A375 (cell line): Measurements from ENCODE around the gene SLC33A1. TPM values are rescaled to one million over a fixed set of nuclear protein-coding genes. Genes with fewer than 3 reads are reported as not detected.

Source experiments
- total RNA-seq: library from RNA; depleted of rRNA; stranded (reverse); fragments of >200 nt; shearing (Covaris generic); gene quantifications from 2 replicates; pipeline ENCODE4 v1.2.3, GENCODE V29; 2014; rRNA removed

The SLC33A1 gene
- 20.1 and 20.8 TPM in 2 replicates for total RNA-seq

DNA sequence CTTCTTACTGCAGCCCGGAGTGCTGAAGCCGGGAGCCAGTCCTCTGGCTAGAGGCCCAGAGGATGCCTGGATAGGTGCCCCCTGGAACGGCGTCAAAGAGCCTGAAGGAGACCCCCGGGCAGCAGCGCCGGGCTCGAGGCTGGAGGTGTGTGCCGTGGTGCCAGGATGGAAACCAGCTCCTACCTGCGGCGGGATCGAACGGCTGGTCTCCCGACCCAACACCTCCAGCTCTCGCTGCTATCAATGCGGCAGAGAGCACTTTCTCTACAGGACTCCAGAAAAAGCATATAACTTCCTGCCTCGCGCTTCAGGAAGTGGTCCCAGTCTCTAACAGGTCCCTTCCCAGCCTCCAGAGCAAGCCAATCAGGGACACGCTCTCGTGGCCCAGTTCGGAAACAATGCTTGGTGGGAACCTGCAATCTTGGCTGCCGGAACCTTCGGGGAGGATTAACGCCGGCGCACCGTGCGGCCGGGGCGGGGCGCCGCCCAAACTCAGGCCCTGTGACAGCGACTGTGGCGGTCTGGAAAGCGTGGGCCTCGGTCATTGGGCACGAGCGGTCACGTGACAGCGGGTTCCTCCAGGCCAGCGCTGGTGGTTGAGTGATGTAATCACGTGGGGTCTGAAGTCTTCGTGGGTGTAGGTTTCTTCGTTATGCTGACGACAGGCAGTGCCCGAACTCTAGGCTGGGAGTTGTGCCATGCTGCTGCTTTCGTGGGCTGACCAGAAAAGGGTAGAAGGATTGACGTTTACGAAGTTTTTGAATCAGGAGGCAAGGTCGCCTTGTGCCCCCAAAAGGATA is at the start of gene SLC33A1:
Gene SLC33A1, minus strand, starts transcription at position 287 of the 800 bp plus-strand sequence. CDS start 430 bp downstream, outside the sequence.

GRCh38 chr3:155870133-155870944 is 16.1 kb upstream of the SLC33A1 start, which contains the start of gene GMPS:
Gene GMPS, plus strand, starts transcription at chr3:155870650. Its CDS starts 221 bp downstream, at chr3:155870871.

DNA sequence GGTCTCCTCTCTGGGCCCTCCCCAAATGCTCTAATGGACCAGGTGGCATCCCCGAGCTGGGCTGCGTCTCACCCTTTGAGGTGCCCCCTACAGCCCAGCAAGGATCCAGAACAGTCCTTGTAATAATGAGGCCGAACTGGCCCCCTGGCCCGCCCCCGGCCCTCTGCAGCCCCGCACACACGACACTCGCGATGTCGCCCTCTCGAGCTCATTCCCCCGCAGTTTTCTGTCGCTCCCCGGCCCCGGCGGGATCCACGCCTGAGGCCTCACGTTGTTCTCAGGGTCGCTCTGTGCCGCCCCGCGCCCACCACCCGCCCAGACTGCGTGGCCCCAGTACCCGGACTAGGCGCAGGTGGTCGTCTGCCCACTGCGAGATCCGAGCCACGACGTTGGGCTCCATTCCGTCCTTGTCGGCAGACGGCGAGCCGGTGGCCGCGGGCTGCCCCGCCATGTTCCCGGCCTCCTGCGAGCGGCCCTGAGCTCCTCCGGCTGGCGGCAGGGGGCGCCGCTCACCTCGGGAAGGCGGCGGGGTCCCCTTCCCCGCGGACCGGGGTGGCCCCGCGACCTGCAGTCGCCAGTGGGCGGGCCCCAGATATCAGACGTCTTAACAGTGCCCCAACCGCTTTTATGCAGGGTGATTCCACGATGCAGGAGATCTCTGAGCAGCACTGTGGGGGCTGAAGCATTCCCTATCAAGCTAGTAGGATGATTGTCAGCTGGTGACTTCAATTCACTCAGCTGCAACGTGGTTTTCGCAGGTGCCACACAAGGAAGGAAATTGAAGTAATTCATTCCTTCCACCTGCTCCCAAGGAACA is 48.2 kb downstream of the SLC33A1 start, which contains the start of gene C3orf33:
Gene C3orf33, minus strand, starts transcription at position 477 of the 817 bp plus-strand sequence. Its CDS starts 26 bp downstream, at position 451.

Other genes with a start within 250 kb of the SLC33A1 start
- gene PLCH1, start 109.4 kb downstream of the SLC33A1 start, total RNA-seq: 0.29 and 0.75 TPM in 2 replicates
- 3.5 and 5.0 TPM in 2 replicates for gene C3orf33, start 48.1 kb downstream of the SLC33A1 start, total RNA-seq
- gene GMPS, start 16.2 kb upstream of the SLC33A1 start, total RNA-seq: 69.5 and 86.1 TPM in 2 replicates